Heart left ventricle (tissue), 16 donors: ENCODE measurements around the gene ANKRD28. TPM values are rescaled to one million over a fixed set of nuclear protein-coding genes. Genes with fewer than 3 reads are reported as not detected.

Experiments
- ATAC-seq, 4 donors: fragments of 200-7000 bp; cut with Tn5 transposase; one replicate each; pipeline ENCODE4 v1.9.1; 2020 to 2022; ENCODE audit warnings: moderate library complexity in 4 of 4, mild to moderate bottlenecking in 3 of 4, moderate number of reproducible peaks in 1 of 4
- DNase-seq, 5 donors: peaks; one replicate each; pipeline ENCODE4 v3.0.0-alpha.2; 2020
- H3K27ac ChIP-seq, 12 donors: fragments of 200-600 bp; sonication (generic) in 4 of 12; one replicate each; pipeline versions ENCODE4 v1.5.0 to v1.8.0; 2016 to 2022; ENCODE audit warnings: mild to moderate bottlenecking in 2 of 12
- H3K27me3 ChIP-seq, 9 donors: fragments of 200-600 bp; sonication (generic) in 2 of 9; one replicate each; pipeline versions ENCODE4 v1.5.1 to v1.8.0; 2016 to 2022; ENCODE audit warnings: mild to moderate bottlenecking in 3 of 9
- H3K36me3 ChIP-seq, 9 donors: fragments of 200-600 bp; sonication (generic) in 2 of 9; one replicate each; pipeline versions ENCODE4 v1.5.0 to v1.8.0; 2018 to 2022; ENCODE audit warnings: mild to moderate bottlenecking in 2 of 9
- H3K4me1 ChIP-seq, 12 donors: fragments of 200-600 bp; sonication (generic) in 4 of 12; one replicate each; pipeline versions ENCODE4 v1.5.0 to v1.8.0; 2016 to 2022; ENCODE audit warnings: mild to moderate bottlenecking in 3 of 12
- H3K4me3 ChIP-seq, 12 donors: fragments of 200-600 bp; sonication (generic) in 4 of 12; one replicate each; pipeline versions ENCODE4 v1.5.0 to v1.8.0; 2017 to 2022; ENCODE audit warnings: mild to moderate bottlenecking in 9 of 12, moderate library complexity in 4 of 12
- H3K9me3 ChIP-seq, 12 donors: fragments of 200-600 bp; sonication (generic) in 4 of 12; one replicate each; pipeline versions ENCODE4 v1.5.0 to v1.8.0; 2016 to 2022; ENCODE audit warnings: mild to moderate bottlenecking in 1 of 12
- POLR2A ChIP-seq, 2 donors: fragments of 450-650 bp; IDR thresholded peaks; one replicate each; pipeline ENCODE4 v1.6.1; 2017; ENCODE audit warnings: antibody characterized with exemption in 2 of 2, mild to moderate bottlenecking in 2 of 2, moderate library complexity in 2 of 2
- WGBS, 4 donors: extraction: QIAGEN DNeasy Blood & Tissue Kit in 2 of 4; methylation state at CpG; one replicate each; pipeline versions ENCODE4 v1.1.5 to v1.1.7; 2013 to 2018; 5-methylcytosine and 5-hydroxymethylcytosine counted together
- intact Hi-C, 10 donors: fragments of 100-400 bp; cut with DNase I; formaldehyde crosslinking; loops; one replicate each; pipeline versions ENCODE4 v1.11.1 to v1.14.2; 2022
- polyA plus RNA-seq, 2 donors: library from polyadenylated mRNA; stranded (reverse); fragments of 200-250 nt; gene quantifications; one replicate each; pipeline ENCODE4 v1.2.3, GENCODE V29; 2013
- total RNA-seq, 9 donors: library from RNA; depleted of rRNA in 2 of 9; stranded (reverse); fragments of >200 nt in 2 of 9; fragmentation: NEBNext Ultra II Directional in 3 of 9; extraction: Animal tissue kit (Norgen Biotek cat#: 25700) in 3 of 9; gene quantifications; one replicate each; pipeline versions ENCODE4 v1.1.0 to v1.2.4, GENCODE V29; 2016 to 2023
- TF ChIP-seq, protein P1 (sequence below), 12 donors: fragments of 200-600 bp; sonication (generic) in 4 of 12; IDR thresholded peaks; one replicate each; pipeline versions ENCODE4 v1.5.0 to v1.8.0; 2018 to 2022; ENCODE audit warnings: antibody characterized with exemption in 12 of 12, mild to moderate bottlenecking in 5 of 12
- donor health status: ischemic (EF 13 %, LVEDD 7.1; RV severe dilation, severe dysfunction).
- donor health status: healthy with polysubstance abuse.
- donor health status: DM: no; HTN: yes; CAD: no.
- donor health status: DM: no; HTN: no; CAD: no.
- donor health status: ischemic (EF 25% LVEDD 6.9; RV normal size, moderate dysfunction).
- donor health status: ischemic (EF 25% LVEDD 5.7; RV mildly dilated, moderate dysfunction).
- donor health status: healthy.
- donor health status: DM: yes; HTN: yes; CAD: no.
- donor health status: ischemic (EF 35%, LVEDD 5.7; RV mildly dilated, moderate dysfunction).
- donor health status: nonischemic (EF 11% LVEDD 7.7; RV severe dilation, severe dysfunction).
- donor health status: DM: yes; HTN: yes; CAD: no.
- donor health status: PGD.
- donor health status: ischemic (EF 29% LVEDD 5.4; RV normal size, mild dysfunction).
- donor health status: nonischemic (EF 23%, LVEDD 6.1; RV moderate dilation, normal function).

ANKRD28 gene
- total and polyA plus RNA-seq, 11 donors, result 4.9 to 32.1 (median 24.3) TPM

DNA sequence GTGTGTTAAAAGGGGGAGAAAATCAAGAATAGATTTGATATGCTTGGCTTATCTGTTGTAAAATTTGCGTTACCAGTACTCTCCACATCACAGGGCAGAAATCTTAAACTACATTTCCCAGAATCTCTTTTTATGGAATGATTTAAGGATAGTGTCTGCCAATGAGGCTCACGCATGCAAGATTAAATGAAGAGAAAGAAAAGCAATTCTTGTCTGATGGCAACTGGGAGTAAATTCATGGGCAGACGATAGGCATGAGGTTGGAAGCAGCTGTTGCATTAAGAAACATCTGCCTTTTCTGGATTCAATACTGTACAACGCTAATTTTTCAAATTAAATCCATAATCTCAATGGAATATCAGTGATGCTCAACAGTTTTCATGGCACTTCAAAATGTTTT lies 27.2 kb upstream of the ANKRD28 start:
- H3K27me3 ChIP-seq, result no peaks in the 10 kb centered on the region
- ATAC-seq, result no peak
- H3K4me3 ChIP-seq, result no peak overlapping the region
- 70 to 82% (median 80%) methylated on average over 4 of the region's 4 CpGs for WGBS, 4 donors
- H3K9me3 ChIP-seq, result peaks cover 0 to 10% (median 0%) of the 10 kb centered on the region in 12 donors
- no peaks in the 10 kb centered on the region for H3K36me3 ChIP-seq
- intact Hi-C loops, result no loop called here
- peaks cover 0 to 12% (median 3%) of the 10 kb centered on the region in 12 donors for H3K4me1 ChIP-seq
- no peak for DNase-seq
- H3K27ac ChIP-seq, result no peak overlapping the region
- TF ChIP-seq, protein P1, sequence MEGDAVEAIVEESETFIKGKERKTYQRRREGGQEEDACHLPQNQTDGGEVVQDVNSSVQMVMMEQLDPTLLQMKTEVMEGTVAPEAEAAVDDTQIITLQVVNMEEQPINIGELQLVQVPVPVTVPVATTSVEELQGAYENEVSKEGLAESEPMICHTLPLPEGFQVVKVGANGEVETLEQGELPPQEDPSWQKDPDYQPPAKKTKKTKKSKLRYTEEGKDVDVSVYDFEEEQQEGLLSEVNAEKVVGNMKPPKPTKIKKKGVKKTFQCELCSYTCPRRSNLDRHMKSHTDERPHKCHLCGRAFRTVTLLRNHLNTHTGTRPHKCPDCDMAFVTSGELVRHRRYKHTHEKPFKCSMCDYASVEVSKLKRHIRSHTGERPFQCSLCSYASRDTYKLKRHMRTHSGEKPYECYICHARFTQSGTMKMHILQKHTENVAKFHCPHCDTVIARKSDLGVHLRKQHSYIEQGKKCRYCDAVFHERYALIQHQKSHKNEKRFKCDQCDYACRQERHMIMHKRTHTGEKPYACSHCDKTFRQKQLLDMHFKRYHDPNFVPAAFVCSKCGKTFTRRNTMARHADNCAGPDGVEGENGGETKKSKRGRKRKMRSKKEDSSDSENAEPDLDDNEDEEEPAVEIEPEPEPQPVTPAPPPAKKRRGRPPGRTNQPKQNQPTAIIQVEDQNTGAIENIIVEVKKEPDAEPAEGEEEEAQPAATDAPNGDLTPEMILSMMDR (IDR thresholded peaks at IDR 0.05), result no peak
- no peak for TF ChIP-seq POLR2A (IDR thresholded peaks at IDR 0.05)

GRCh38 chr3:15823092-15823491 lies 25.3 kb upstream of the ANKRD28 start:
- ATAC-seq (no peak), DNase-seq (no peak)
- WGBS, 4 donors, result 93 to 97% (median 94%) methylated on average over 7 of the region's 7 CpGs
- intact Hi-C loops, result loop anchor here in 3 of 10 donors (5.0 kb wide), 3 partner anchors 34 to 424 kb away; no protein-coding TSS in a partner anchor
- Histone ChIP-seq H3K27ac (no peak overlapping the region), H3K4me3 (no peak overlapping the region), H3K9me3 (peaks cover 0 to 10% (median 0%) of the 10 kb centered on the region in 12 donors), H3K36me3 (no peaks in the 10 kb centered on the region), H3K4me1 (peaks cover 0 to 12% (median 3%) of the 10 kb centered on the region in 12 donors), H3K27me3 (no peaks in the 10 kb centered on the region)
- TF ChIP-seq, protein P1 (IDR thresholded peaks at IDR 0.05), result no peak
- TF ChIP-seq POLR2A (IDR thresholded peaks at IDR 0.05), result no peak

GRCh38 chr3:15822281-15822680 lies 24.5 kb upstream of the ANKRD28 start:
- Histone ChIP-seq H3K9me3 (peaks cover 0 to 10% (median 0%) of the 10 kb centered on the region in 12 donors), H3K27me3 (no peaks in the 10 kb centered on the region), H3K27ac (no peak overlapping the region), H3K4me3 (no peak overlapping the region), H3K4me1 (peaks cover 0 to 12% (median 3%) of the 10 kb centered on the region in 12 donors), H3K36me3 (no peaks in the 10 kb centered on the region)
- intact Hi-C loops, result loop anchor here in 3 of 10 donors (5.0 kb wide), 3 partner anchors 35 to 425 kb away; no protein-coding TSS in a partner anchor
- no peak for TF ChIP-seq POLR2A (IDR thresholded peaks at IDR 0.05)
- TF ChIP-seq, protein P1 (IDR thresholded peaks at IDR 0.05), result no peak
- no peak for DNase-seq
- WGBS, 4 donors, result 60 to 75% (median 61%) methylated on average over 2 of the region's 2 CpGs
- ATAC-seq, result no peak

DNA sequence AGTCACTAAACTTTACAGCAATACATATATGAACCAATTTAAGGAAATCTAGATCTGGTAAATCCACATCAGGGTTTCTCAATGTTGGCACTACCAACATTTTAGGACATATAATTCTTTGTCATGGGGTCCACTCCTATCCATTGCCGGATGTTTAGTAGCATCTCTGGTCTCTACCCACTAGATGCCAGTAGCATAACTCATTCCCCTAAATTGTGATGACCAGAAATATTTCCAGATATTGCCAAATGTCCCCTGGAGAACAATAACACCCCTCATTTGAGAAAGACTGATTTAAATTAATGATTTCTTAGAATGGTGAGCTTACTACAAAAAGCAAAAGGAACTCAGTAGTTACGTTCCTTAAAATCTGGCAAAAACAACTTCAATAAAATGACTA lies 23.1 kb upstream of the ANKRD28 start:
- intact Hi-C loops, result loop anchor here in 4 of 10 donors (2.0 to 5.0 kb wide), 4 partner anchors 36 to 428 kb away; no protein-coding TSS in a partner anchor
- Histone ChIP-seq H3K27ac (no peak overlapping the region), H3K4me1 (peaks cover 0 to 21% (median 6%) of the 10 kb centered on the region in 12 donors), H3K4me3 (no peak overlapping the region), H3K36me3 (no peaks in the 10 kb centered on the region), H3K9me3 (peaks cover 0 to 10% (median 0%) of the 10 kb centered on the region in 12 donors), H3K27me3 (no peaks in the 10 kb centered on the region)
- no peak for ATAC-seq
- DNase-seq, result no peak
- WGBS, 4 donors, result 71 to 88% (median 79%) methylated on average over 2 of the region's 2 CpGs
- TF ChIP-seq, protein P1 (IDR thresholded peaks at IDR 0.05), result no peak
- TF ChIP-seq POLR2A (IDR thresholded peaks at IDR 0.05), result no peak
